K562 (cell line): ENCODE results near the gene DPY19L3. TPM values are rescaled to one million over a fixed set of nuclear protein-coding genes. Genes with fewer than 3 reads are reported as not detected.

Experiments
- ATAC-seq: fragments of 200-7000 bp; cut with Tn5 transposase; 3 replicates; pipeline ENCODE4 v1.9.1; 2020; ENCODE audit warnings: moderate library complexity
- BruUV-seq: library from RNA; stranded (reverse); fragments of 400-500 nt; replicated peaks from 2 replicates; lab custom pipeline; 2021; lab: Mats Ljungman, UMichigan
- CTCF ChIA-PET: fragments of 300-600 bp; formaldehyde crosslinking; extraction: SDS; loops from one replicate; lab custom pipeline; 2021; ENCODE audit warnings: low intra/inter-chr PET ratio; lab: Yijun Ruan, JAX
- POLR2A ChIA-PET: fragments of 300-600, 350-650 bp; sonication (Branson Sonifier 250); formaldehyde crosslinking; extraction: SDS; loops from one replicate; lab custom pipeline; 2021; ENCODE audit warnings: antibody characterized with exemption, inconsistent platforms; lab: Yijun Ruan, JAX
- DNase-seq, 4 experiments: peaks; one replicate each; pipeline versions ENCODE4 v3.0.0 to v3.0.0-alpha.2; 2011 to 2018; ENCODE audit warnings: low spot score in 3 of 4, mixed read lengths in 3 of 4; ENCODE audit errors: extremely low read depth in 1 of 4
- FAIRE-seq: peaks from 2 replicates; lab custom pipeline; 2011; peaks lifted over from hg19 to GRCh38; lab: Jason Lieb, UNC
- H2AFZ ChIP-seq: 2 replicates; pipeline ENCODE4 v1.6.0; 2011; ENCODE audit warnings: low read depth, low read length, control low read depth, inconsistent platforms
- H3K27ac ChIP-seq: fragments of 200-600 bp; 3 replicates; pipeline ENCODE4 v1.8.0; 2011; ENCODE audit warnings: low read depth, mild to moderate bottlenecking, control low read depth, inconsistent platforms, low read length, moderate library complexity, mixed read lengths; ENCODE audit errors: extremely low read depth
- H3K27me3 ChIP-seq, 2 experiments: fragments of 300-600 bp in 1 of 2; 2 replicates in 1 of 2; 3 replicates in 1 of 2; pipeline versions ENCODE4 v1.6.0 to v1.8.0; 2011; ENCODE audit warnings: inconsistent platforms in 2 of 2, low read length in 2 of 2, mild to moderate bottlenecking in 1 of 2, mixed read lengths in 1 of 2, moderate library complexity in 1 of 2; ENCODE audit not compliant: control insufficient read depth in 2 of 2, insufficient read depth in 2 of 2
- H3K36me3 ChIP-seq: fragments of 300-600 bp; 3 replicates; pipeline ENCODE4 v1.8.0; 2011; ENCODE audit warnings: mild to moderate bottlenecking, low read length, inconsistent platforms; ENCODE audit not compliant: control insufficient read depth, insufficient read depth
- H3K4me1 ChIP-seq, 2 experiments: fragments of 200-600 bp in 1 of 2; replicated peaks in 1 of 2; 2 replicates in 1 of 2; 3 replicates in 1 of 2; pipeline versions ENCODE4 v1.5.1 to v1.8.0; 2011; ENCODE audit warnings: inconsistent platforms in 2 of 2, low read length in 2 of 2, mild to moderate bottlenecking in 1 of 2, mixed read lengths in 1 of 2, moderate library complexity in 1 of 2; ENCODE audit not compliant: control insufficient read depth in 2 of 2, insufficient read depth in 2 of 2
- H3K4me2 ChIP-seq: 2 replicates; pipeline ENCODE4 v1.6.1; 2011; ENCODE audit warnings: low read length, control low read depth, inconsistent platforms, mixed read lengths; ENCODE audit not compliant: insufficient read depth
- H3K4me3 ChIP-seq: fragments of 200-600 bp; sonication (generic), shearing (Covaris generic); 2 replicates; pipeline ENCODE4 v1.5.1; 2016; ENCODE audit warnings: control low read depth, inconsistent platforms
- H3K79me2 ChIP-seq: fragments of 200-600 bp; 3 replicates; pipeline ENCODE4 v1.8.0; 2011; ENCODE audit warnings: low read length, inconsistent platforms; ENCODE audit not compliant: control insufficient read depth, insufficient read depth
- H3K9ac ChIP-seq, 2 experiments: 2 replicates each; pipeline versions ENCODE4 v1.6.0 to v1.6.1; 2011; ENCODE audit warnings: low read depth in 2 of 2, low read length in 2 of 2, control low read depth in 1 of 2, inconsistent platforms in 1 of 2, mild to moderate bottlenecking in 1 of 2, mixed read lengths in 1 of 2; ENCODE audit not compliant: insufficient read depth in 1 of 2
- H3K9me1 ChIP-seq: one replicate; pipeline ENCODE4 v1.6.0; 2011; ENCODE audit warnings: inconsistent platforms, mild to moderate bottlenecking, low read length, moderate library complexity; ENCODE audit not compliant: control insufficient read depth, insufficient read depth
- H3K9me3 ChIP-seq: replicated peaks from 2 replicates; pipeline ENCODE4 v1.5.1; 2011; ENCODE audit warnings: low read depth, low read length, inconsistent platforms; ENCODE audit not compliant: control insufficient read depth, insufficient read depth
- H4K20me1 ChIP-seq: replicated peaks from 2 replicates; pipeline ENCODE4 v1.6.1; 2011; ENCODE audit warnings: low read length, inconsistent platforms, mixed read lengths; ENCODE audit not compliant: control insufficient read depth, insufficient read depth
- CREBBP ChIP-seq: IDR thresholded peaks from one replicate; pipeline ENCODE4 v1.6.1; 2012; ENCODE audit warnings: low read depth, mild to moderate bottlenecking, control low read depth, inconsistent platforms, low read length
- CTCF ChIP-seq, 3 experiments: IDR thresholded peaks in 2 of 3; conservative IDR thresholded peaks in 1 of 3; 2 replicates each; pipeline ENCODE4 v1.5.1; 2011 to 2012; ENCODE audit warnings: low read length in 3 of 3, mild to moderate bottlenecking in 3 of 3, control low read depth in 2 of 3, improper control_type of control experiment in 1 of 3, inconsistent platforms in 1 of 3, low read depth in 1 of 3, mixed read lengths in 1 of 3, moderate library complexity in 1 of 3; ENCODE audit not compliant: insufficient read depth in 2 of 3
- DACH1 ChIP-seq: fragments of 450-650 bp; IDR thresholded peaks from 2 replicates; pipeline ENCODE4 v1.6.1; 2018; ENCODE audit not compliant: partially characterized antibody
- HNRNPL ChIP-seq: fragments of 200-400 bp; formaldehyde crosslinking; IDR thresholded peaks from 2 replicates; pipeline ENCODE4 v1.6.1; 2017; ENCODE audit warnings: low read depth, mild to moderate bottlenecking, low read length
- ID3 ChIP-seq, 2 experiments: fragments of 250-450 bp in 1 of 2; fragments of 450-650 bp in 1 of 2; sonication (Bioruptor Pico) in 1 of 2; IDR thresholded peaks; 2 replicates each; pipeline versions ENCODE4 v1.6.1 to v1.8.0; 2016 to 2021; ENCODE audit warnings: mild to moderate bottlenecking in 2 of 2, moderate library complexity in 2 of 2, missing compliant biosample characterization in 1 of 2, missing genetic modification characterization in 1 of 2
- JUNB ChIP-seq: fragments of 450-650 bp; formaldehyde crosslinking; conservative IDR thresholded peaks from 2 replicates; pipeline ENCODE4 v1.4.0; 2020; ENCODE audit warnings: mild to moderate bottlenecking
- KDM2B ChIP-seq: fragments of 250-450 bp; sonication (Bioruptor Pico); IDR thresholded peaks from 2 replicates; pipeline ENCODE4 v1.8.0; 2021; ENCODE audit warnings: mild to moderate bottlenecking, moderate library complexity
- L3MBTL2 ChIP-seq: fragments of 450-650 bp; IDR thresholded peaks from 2 replicates; pipeline ENCODE4 v1.6.1; 2016; ENCODE audit warnings: mild to moderate bottlenecking, moderate library complexity
- SOX6 ChIP-seq: fragments of 450-650 bp; IDR thresholded peaks from 2 replicates; pipeline ENCODE4 v1.6.1; 2014; ENCODE audit warnings: mild to moderate bottlenecking
- ZBED1 ChIP-seq: IDR thresholded peaks from 2 replicates; pipeline ENCODE4 v1.6.1; 2014
- WGBS: fragments of 100-300 bp; shearing (Covaris generic); methylation state at CpG from one replicate; pipeline ENCODE4 v1.1.6; 2016; ENCODE audit warnings: low coverage, mixed read lengths; ENCODE audit not compliant: insufficient coverage; ENCODE audit errors: missing lambda C conversion rate; 5-methylcytosine and 5-hydroxymethylcytosine counted together
- in situ Hi-C: fragments of 300-500 bp; cut with MboI; formaldehyde crosslinking; loops from 4 replicates; pipeline ENCODE4 v1.15.0; 2018; ENCODE audit warnings: inconsistent platforms, mixed read lengths
- intact Hi-C: fragments of 100-400 bp; cut with micrococcal nuclease; formaldehyde crosslinking; loops from 2 replicates; pipeline ENCODE4 v1.14.2; 2022
- polyA plus RNA-seq, 8 experiments: library from polyadenylated mRNA; depleted of rRNA in 4 of 8; stranded (reverse) in 5 of 8; unstranded in 3 of 8; fragments of >200 nt; fragmentation: Nextera tagmentation in 2 of 8; fragmentation: Illumina TruSeq in 1 of 8; extraction: Ambion mirVana in 2 of 8; extraction: Trizol in 1 of 8; gene quantifications; 2 replicates each; pipeline versions ENCODE4 v1.2.1 to v1.2.3, GENCODE V29; 2011 to 2014; ENCODE audit warnings: inconsistent platforms in 1 of 8, missing spikeins in 1 of 8
- total RNA-seq, 7 experiments: library from RNA; depleted of rRNA in 6 of 7; stranded (reverse); fragments of >200 nt in 6 of 7; fragmentation: Illumina TruSeq in 2 of 7; extraction: Trizol in 2 of 7; gene quantifications; 2 replicates each; pipeline versions ENCODE4 v1.2.1 to v1.2.3, GENCODE V29; 2011 to 2021; ENCODE audit warnings: low replicate concordance in 1 of 7

The DPY19L3 gene
- total and polyA plus RNA-seq, 9 of the 15 experiments (the other 6 are each of a cell fraction or from before 2014, with no cell fraction given) = 4.7 to 39.2 (median 22.0) TPM

DNA sequence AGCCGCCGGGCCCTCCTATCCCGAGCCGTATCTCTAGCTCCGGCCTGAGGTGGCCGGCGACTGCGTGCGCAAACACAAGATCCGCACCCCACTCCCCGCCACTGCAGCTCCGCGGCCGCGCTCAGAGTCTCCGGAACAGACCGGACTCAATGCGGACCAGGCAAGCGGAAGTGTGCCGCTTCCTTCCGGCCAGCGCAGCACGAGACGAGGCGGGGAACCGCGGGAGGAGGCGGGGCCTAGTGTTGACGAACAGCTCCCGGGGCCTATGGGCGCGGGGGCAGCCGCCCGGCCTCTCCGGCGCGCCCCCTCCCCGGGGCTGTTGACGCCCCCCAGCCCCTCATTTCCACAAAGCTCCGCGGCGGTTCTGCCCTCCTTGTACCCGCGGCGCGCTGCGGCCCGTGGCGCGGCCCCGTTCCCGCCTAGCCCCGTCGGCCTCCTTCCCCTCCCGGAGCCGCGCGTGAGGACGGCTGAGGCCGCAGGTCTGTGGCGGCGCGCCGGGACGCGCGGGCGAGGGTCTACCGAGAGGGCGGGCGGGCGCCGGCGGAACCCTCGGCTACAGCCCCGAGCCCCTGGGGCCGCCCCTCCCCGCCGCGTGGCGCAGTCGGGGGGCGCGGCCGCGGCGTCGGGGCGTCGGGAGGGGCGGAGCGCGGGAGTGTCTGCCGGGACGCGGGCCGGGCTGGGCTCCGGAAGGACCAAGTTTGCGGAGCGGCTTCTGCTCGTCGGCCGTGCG is at the start of gene DPY19L3 (continued):
- TF ChIP-seq HNRNPL (0 out of 2 replicates have a peak, but pooled peaks have one; percentile 17), CREBBP (no peak), ZBED1 (peak; percentile 63), SOX6 (peak; percentile 52; the same call in 1 of the 2 replicates), L3MBTL2 (peak; percentile 57), KDM2B (no peak), ID3 (CRISPR knock-in tag; IDR thresholded peaks at IDR 0.05) (no peak), ID3 (tag; IDR thresholded peaks at IDR 0.05) (no peak)

GRCh38 chr19:32357720-32358119 is 47.9 kb upstream of the DPY19L3 start:
- WGBS = 16% methylated on average over 2 of the region's 2 CpGs
- no peaks in the 10 kb centered on the region for H3K9me1 ChIP-seq
- TF ChIP-seq DACH1 (peak; percentile 82), CTCF (IDR thresholded peaks at IDR 0.05 in 2 of 3, conservative IDR thresholded peaks at IDR 0.05 in 1 of 3; ENCODE audit: insufficient read depth in 2 of 3, low read depth in 1 of 3, low read length in 3 of 3) (peak in 1 of 3 experiments; percentile 18; a peak in 1 of 6 replicates), JUNB (CRISPR knock-in tag) (no peak)
- TF ChIP-seq, all 486 proteins: peak for 2
- peaks cover 95% of the 10 kb centered on the region for H3K36me3 ChIP-seq
- peaks cover 32% of the 10 kb centered on the region for H3K79me2 ChIP-seq
- no peaks in the 10 kb centered on the region for H3K27me3 ChIP-seq
- H3K4me1 ChIP-seq = no peaks in the 10 kb centered on the region
- ATAC-seq = no peak
- no TSS peak for BruUV-seq
- no peaks in the 10 kb centered on the region for H4K20me1 ChIP-seq
- H3K27ac ChIP-seq = no peak overlapping the region
- peak in 2 of 4 experiments; percentile 25 to 28 for DNase-seq
- POLR2A ChIA-PET = interaction anchor here (1.0 kb wide), 1 partner anchor 11 kb away, joined by 3 read pairs; no protein-coding TSS in a partner anchor
- H2AFZ ChIP-seq = no peak overlapping the region
- no peak overlapping the region for H3K9ac ChIP-seq
- no peak overlapping the region for H3K4me2 ChIP-seq
- intact Hi-C loops (no loop called here), in situ Hi-C loops (no loop called here)
- no peaks in the 10 kb centered on the region for H3K9me3 ChIP-seq
- CTCF ChIA-PET = no interaction called here
- no peak for FAIRE-seq
- no peak overlapping the region for H3K4me3 ChIP-seq
